HG02884 (cell line): ENCODE results near the gene ZNF581.

Experiments
- ATAC-seq: cut with Tn5 transposase; IDR thresholded peaks from one replicate; pipeline ENCODE4 v1.9.1; 2021; ENCODE audit warnings: mild to moderate bottlenecking, moderate library complexity; ENCODE audit not compliant: unreplicated experiment

The ZNF581 gene

GRCh38 chr19:55647732-55648584 lies 4.5 kb downstream of the ZNF581 start, which contains the start of gene CCDC106:
Gene CCDC106 (plus strand): TSS chr19:55648212. CDS start chr19:55649047, 835 bp downstream.
- no peak for ATAC-seq

- no peak for ATAC-seq
These were observed 5.3 kb downstream of the ZNF581 start for GRCh38 chr19:55648585-55649267.

GRCh38 chr19:55649268-55650125 lies 6.0 kb downstream of the ZNF581 start:
- no peak for ATAC-seq

GRCh38 chr19:55650126-55650557 lies 6.7 kb downstream of the ZNF581 start:
- no peak for ATAC-seq

- no peak for ATAC-seq
These were observed 7.3 kb downstream of the ZNF581 start for GRCh38 chr19:55650602-55651230.

GRCh38 chr19:55651236-55651635 lies 7.8 kb downstream of the ZNF581 start:
- no peak for ATAC-seq

- no peak for ATAC-seq
These were observed 9.1 kb downstream of the ZNF581 start for GRCh38 chr19:55652311-55653128.

- ATAC-seq, result peak; percentile 41
These were observed 10.3 kb downstream of the ZNF581 start for GRCh38 chr19:55653651-55654322.

GRCh38 chr19:55654323-55654867 lies 10.9 kb downstream of the ZNF581 start:
- peak; percentile 55 for ATAC-seq

GRCh38 chr19:55654868-55655647 lies 11.6 kb downstream of the ZNF581 start, which contains the start of gene U2AF2:
Gene U2AF2 (plus strand): TSS chr19:55655035. CDS start chr19:55655105, 70 bp downstream.
- ATAC-seq, result peak; percentile 28

GRCh38 chr19:55655648-55656040 lies 12.2 kb downstream of the ZNF581 start:
- ATAC-seq, result no peak

GRCh38 chr19:55656552-55656951 lies 13.1 kb downstream of the ZNF581 start:
- ATAC-seq, result no peak

GRCh38 chr19:55656988-55657747 lies 13.7 kb downstream of the ZNF581 start:
- no peak for ATAC-seq

GRCh38 chr19:55658846-55659459 lies 15.5 kb downstream of the ZNF581 start:
- no peak for ATAC-seq

- ATAC-seq, result no peak
These were observed 16.4 kb downstream of the ZNF581 start for GRCh38 chr19:55659822-55660221.

- ATAC-seq, result no peak
These were observed 17.0 kb downstream of the ZNF581 start for GRCh38 chr19:55660404-55660803.

- ATAC-seq, result no peak
These were observed 17.5 kb downstream of the ZNF581 start for GRCh38 chr19:55660991-55661390.
